8988T (cell line): ENCODE measurements around the gene IFNGR2.
"Not testable (repeated sequence)": the region's sequence is repeated elsewhere in the genome, so short reads cannot be mapped to it uniquely, and the experiment has no call there.

Experiments
- DNase-seq: peaks from one replicate; pipeline ENCODE4 v3.0.0; 2011

The IFNGR2 gene

GRCh38 chr21:33377221-33377920 is 25.8 kb upstream of the IFNGR2 start:
- DNase-seq = no peak

- no peak for DNase-seq
These were observed 25.1 kb upstream of the IFNGR2 start for GRCh38 chr21:33378081-33378480.

- DNase-seq = not testable (repeated sequence)
These were observed 23.3 kb upstream of the IFNGR2 start for GRCh38 chr21:33379934-33380333.

- no peak for DNase-seq
These were observed 22.7 kb upstream of the IFNGR2 start for GRCh38 chr21:33380483-33380998.

GRCh38 chr21:33381381-33381780 is 21.8 kb upstream of the IFNGR2 start:
- not testable (repeated sequence) for DNase-seq

- DNase-seq = no peak
These were observed 19.9 kb upstream of the IFNGR2 start for GRCh38 chr21:33383056-33383888.

- no peak for DNase-seq
These were observed 18.3 kb upstream of the IFNGR2 start for GRCh38 chr21:33384841-33385331.

GRCh38 chr21:33386222-33386784 is 16.9 kb upstream of the IFNGR2 start:
- DNase-seq = no peak

GRCh38 chr21:33387294-33387693 is 15.9 kb upstream of the IFNGR2 start:
- no peak for DNase-seq

- no peak for DNase-seq
These were observed 15.0 kb upstream of the IFNGR2 start for GRCh38 chr21:33388188-33388587.

GRCh38 chr21:33390479-33390878 is 12.7 kb upstream of the IFNGR2 start:
- DNase-seq = no peak

- no peak for DNase-seq
These were observed 11.6 kb upstream of the IFNGR2 start for GRCh38 chr21:33391656-33392055.

GRCh38 chr21:33392284-33392985 is 10.8 kb upstream of the IFNGR2 start:
- DNase-seq = no peak

- DNase-seq = no peak
These were observed 9.9 kb upstream of the IFNGR2 start for GRCh38 chr21:33393348-33393747.

GRCh38 chr21:33394260-33394659 is 9.0 kb upstream of the IFNGR2 start:
- no peak for DNase-seq

- no peak for DNase-seq
These were observed 7.3 kb upstream of the IFNGR2 start for GRCh38 chr21:33395891-33396331.

- no peak for DNase-seq
These were observed 6.8 kb upstream of the IFNGR2 start for GRCh38 chr21:33396436-33396835.

- DNase-seq = no peak
These were observed 6.3 kb upstream of the IFNGR2 start for GRCh38 chr21:33396951-33397350.

GRCh38 chr21:33397717-33398116 is 5.5 kb upstream of the IFNGR2 start:
- no peak for DNase-seq

GRCh38 chr21:33398361-33398760 is 4.9 kb upstream of the IFNGR2 start:
- DNase-seq = no peak

- DNase-seq = no peak
These were observed 1.6 kb upstream of the IFNGR2 start for GRCh38 chr21:33401630-33401992.

GRCh38 chr21:33402001-33402979 is 923 bp upstream of the IFNGR2 start:
- no peak for DNase-seq
